HUES64 (cell line): Measurements from ENCODE around the gene ENPP4.

Experiments
- H3K27ac ChIP-seq: 2 replicates; pipeline ENCODE4 v1.7.0; 2013; ENCODE audit warnings: low read depth, low read length, inconsistent platforms
- H3K27me3 ChIP-seq: 2 replicates; pipeline ENCODE4 v1.6.1; 2013; ENCODE audit warnings: mild to moderate bottlenecking, low read length; ENCODE audit not compliant: insufficient read depth
- H3K36me3 ChIP-seq: 2 replicates; pipeline ENCODE4 v1.6.1; 2013; ENCODE audit warnings: mild to moderate bottlenecking, low read length; ENCODE audit not compliant: insufficient read depth
- H3K4me1 ChIP-seq: 2 replicates; pipeline ENCODE4 v1.6.1; 2013; ENCODE audit warnings: mild to moderate bottlenecking, low read length, moderate library complexity; ENCODE audit not compliant: insufficient read depth
- H3K4me3 ChIP-seq: 2 replicates; pipeline ENCODE4 v1.5.1; 2013; ENCODE audit warnings: mild to moderate bottlenecking, low read length, moderate library complexity
- H3K9ac ChIP-seq: 2 replicates; pipeline ENCODE4 v1.6.1; 2013; ENCODE audit warnings: mild to moderate bottlenecking, low read depth, low read length
- H3K9me3 ChIP-seq: 2 replicates; pipeline ENCODE4 v1.6.1; 2013; ENCODE audit warnings: low read depth, low read length; ENCODE audit not compliant: insufficient read depth
- WGBS: fragments of 150-250, 120-280 bp; methylation state at CpG from one replicate; pipeline ENCODE4 v1.1.7; 2013; ENCODE audit warnings: missing lambda C conversion rate; 5-methylcytosine and 5-hydroxymethylcytosine counted together

Gene ENPP4

DNA sequence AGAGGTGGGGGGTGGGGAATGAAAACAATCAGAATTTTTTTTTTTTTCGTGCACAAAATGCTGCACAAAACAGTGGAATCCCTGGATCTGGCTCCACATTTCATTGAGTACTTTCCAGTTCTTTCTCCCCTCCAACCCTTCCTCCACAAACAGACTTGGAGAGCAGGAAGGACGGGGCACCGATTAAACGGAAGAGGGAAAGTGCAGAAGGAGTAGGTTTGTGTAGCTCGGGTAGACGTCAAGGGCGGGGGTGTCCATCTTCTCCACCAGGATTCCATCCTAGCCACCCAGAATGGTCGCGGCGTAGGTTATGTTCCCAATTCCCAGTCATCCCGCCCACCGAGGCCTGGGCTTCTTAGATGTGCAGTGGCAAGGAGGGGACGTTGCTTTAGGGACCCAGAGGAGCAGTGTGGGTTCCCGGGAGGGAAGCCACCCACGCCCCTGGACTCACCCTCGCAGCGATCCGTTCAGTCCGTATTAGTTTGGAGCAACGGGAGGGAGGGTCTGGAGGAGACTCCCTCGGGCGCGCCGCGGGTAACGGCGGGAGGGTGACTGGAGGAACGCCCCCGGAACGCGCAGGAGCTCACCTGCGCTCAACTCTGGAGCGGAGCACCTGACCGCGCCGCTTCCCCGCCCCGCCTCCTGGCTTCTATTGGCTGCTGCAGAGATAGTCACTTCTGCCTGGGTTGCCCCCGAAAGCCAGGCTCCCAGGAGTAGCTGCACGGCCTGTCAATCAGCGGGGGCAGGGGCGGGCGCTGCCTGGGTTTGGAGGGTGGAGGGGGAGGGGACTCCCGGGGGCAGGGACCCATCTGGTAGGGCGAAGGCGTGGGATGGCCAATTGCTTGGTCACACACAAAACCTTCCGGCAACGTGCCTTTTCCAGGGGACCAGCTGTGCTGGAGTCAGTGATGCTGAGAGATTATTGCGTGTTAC is 40.8 kb downstream of the ENPP4 start, which contains the start of gene ENPP5:
Gene ENPP5, minus strand, starts transcription at position 624 of the 933 bp plus-strand sequence. CDS start 2,718 bp downstream, outside the sequence.
- Histone ChIP-seq H3K27ac (peak within 1 kb of the TSS; percentile 59; the same call in 1 of the 2 replicates), H3K36me3 (peaks cover 18% of the 10 kb centered on the region), H3K9me3 (no peaks in the 10 kb centered on the region), H3K4me1 (peaks cover 11% of the 10 kb centered on the region), H3K4me3 (peak within 1 kb of the TSS; percentile 90), H3K9ac (peak within 1 kb of the TSS; percentile 77), H3K27me3 (no peaks in the 10 kb centered on the region)
- under 1% methylated on average over 46 of the region's 49 CpGs for WGBS

DNA sequence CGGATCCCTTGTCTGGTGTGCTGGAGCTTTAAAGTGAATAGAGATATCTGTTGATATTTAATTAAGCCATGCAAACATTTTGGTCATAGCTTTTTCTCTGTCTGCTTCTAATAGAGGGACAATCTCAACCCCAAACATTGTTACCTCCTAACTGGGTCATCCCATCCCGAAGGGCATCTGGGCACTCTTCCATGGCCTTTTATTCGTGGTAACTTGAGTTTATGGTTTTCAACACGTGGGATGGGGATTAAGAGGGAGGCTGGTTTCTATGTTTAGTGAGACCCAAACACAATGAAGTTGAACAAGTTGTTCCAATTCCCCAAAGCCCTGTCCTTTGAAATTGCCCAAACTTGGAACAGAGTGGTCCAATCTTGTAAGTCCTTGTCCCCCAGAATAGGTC is 42.4 kb downstream of the ENPP4 start:
- H3K36me3 ChIP-seq, result peaks cover 8% of the 10 kb centered on the region; the same call in 1 of the 2 replicates
- no peak overlapping the region for H3K9ac ChIP-seq
- no peak overlapping the region for H3K27ac ChIP-seq
- WGBS, result 85% methylated on average over 4 of the region's 4 CpGs
- H3K27me3 ChIP-seq, result no peaks in the 10 kb centered on the region
- no peak overlapping the region for H3K4me3 ChIP-seq
- H3K4me1 ChIP-seq, result peaks cover 11% of the 10 kb centered on the region
- H3K9me3 ChIP-seq, result no peaks in the 10 kb centered on the region

DNA sequence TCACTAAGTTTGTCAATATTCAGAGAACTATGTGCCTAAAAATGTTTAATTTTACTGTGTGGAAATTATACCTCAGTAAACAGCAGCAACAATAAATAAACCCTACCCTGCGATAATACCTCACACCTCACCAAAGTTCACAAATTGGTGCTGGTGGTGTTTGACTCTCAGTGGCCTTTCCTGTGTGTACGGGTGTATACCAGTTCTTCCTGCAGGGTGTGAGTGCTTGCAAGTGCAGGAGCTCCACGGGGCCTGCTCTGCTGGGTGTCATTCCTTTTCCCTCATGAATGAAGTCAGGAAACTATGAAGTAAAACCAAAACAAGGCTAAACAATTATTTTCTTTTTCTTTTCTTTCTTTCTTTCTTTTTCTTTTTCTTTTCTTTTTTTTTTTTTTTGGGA is 45.1 kb downstream of the ENPP4 start:
- H3K9me3 ChIP-seq, result no peaks in the 10 kb centered on the region
- H3K36me3 ChIP-seq, result no peaks in the 10 kb centered on the region
- no peaks in the 10 kb centered on the region for H3K27me3 ChIP-seq
- 80% methylated on average over 3 of the region's 3 CpGs for WGBS
- H3K9ac ChIP-seq, result no peak overlapping the region
- no peak overlapping the region for H3K27ac ChIP-seq
- peaks cover 7% of the 10 kb centered on the region for H3K4me1 ChIP-seq
- no peak overlapping the region for H3K4me3 ChIP-seq

DNA sequence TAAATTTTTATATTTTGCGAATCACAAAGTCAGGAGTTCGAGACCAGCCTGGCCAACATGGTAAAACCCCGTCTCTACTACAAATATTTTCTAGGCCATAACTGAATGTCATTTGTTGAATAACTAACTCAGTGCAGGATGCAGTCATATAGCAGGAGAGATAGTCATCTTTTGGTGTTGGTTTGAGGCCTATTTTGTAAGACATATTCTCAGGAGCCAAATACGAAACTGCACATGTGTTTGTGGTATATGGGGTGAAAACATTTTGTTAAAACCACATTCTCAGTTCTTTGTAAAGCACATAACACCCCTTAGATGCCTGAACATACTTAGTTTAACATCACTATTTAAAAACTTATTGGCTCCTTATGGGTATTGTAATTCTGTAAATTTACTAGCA is 45.7 kb downstream of the ENPP4 start:
- H3K27me3 ChIP-seq, result no peaks in the 10 kb centered on the region
- no peaks in the 10 kb centered on the region for H3K9me3 ChIP-seq
- no peak overlapping the region for H3K9ac ChIP-seq
- WGBS, result 92% methylated on average over 4 of the region's 4 CpGs
- peaks cover 5% of the 10 kb centered on the region; the same call in 1 of the 2 replicates for H3K4me1 ChIP-seq
- no peak overlapping the region for H3K27ac ChIP-seq
- no peak overlapping the region for H3K4me3 ChIP-seq
- no peaks in the 10 kb centered on the region for H3K36me3 ChIP-seq

DNA sequence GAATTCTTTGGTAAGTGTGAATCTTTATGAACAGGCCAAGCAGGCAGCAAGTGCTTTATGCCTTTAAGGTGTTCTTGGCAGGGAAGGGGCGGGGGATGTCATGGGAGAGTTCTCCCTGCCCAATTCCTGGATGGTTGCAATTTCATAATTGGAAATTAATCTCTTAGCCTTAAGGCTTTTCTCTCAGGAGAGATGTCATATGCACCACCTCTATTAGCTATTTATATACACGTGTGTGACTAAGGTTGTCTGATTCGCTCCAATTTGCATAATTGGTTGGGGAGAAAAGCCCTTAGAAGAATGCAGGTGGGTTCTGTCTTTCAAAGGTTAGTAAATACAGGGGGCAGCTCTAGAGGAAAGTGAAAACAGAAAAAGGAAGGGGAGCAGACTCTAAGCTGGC is 46.2 kb downstream of the ENPP4 start:
- H3K4me1 ChIP-seq, result peaks cover 5% of the 10 kb centered on the region; the same call in 1 of the 2 replicates
- 70% methylated on average over 3 of the region's 3 CpGs for WGBS
- H3K27me3 ChIP-seq, result no peaks in the 10 kb centered on the region
- no peaks in the 10 kb centered on the region for H3K36me3 ChIP-seq
- H3K9me3 ChIP-seq, result no peaks in the 10 kb centered on the region
- H3K9ac ChIP-seq, result no peak overlapping the region
- no peak overlapping the region for H3K27ac ChIP-seq
- H3K4me3 ChIP-seq, result no peak overlapping the region

DNA sequence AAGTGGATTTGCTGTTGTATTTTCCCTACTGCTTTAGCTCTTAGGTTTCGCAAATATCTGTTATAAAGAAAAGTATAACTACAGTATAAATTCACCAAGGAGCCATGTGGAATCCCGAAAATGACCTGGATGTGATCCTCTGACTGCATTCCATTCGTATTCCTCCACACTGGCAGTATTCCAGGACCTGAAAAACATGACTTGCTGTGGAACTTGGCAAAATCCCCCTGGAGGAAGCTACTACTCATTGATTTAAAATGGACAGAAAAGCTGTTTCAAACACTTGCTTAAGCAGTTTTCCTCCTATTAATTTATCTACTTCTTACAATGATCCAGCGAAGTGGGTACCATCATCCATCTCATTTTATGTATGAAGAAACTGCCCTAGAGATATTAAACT is 54.3 kb downstream of the ENPP4 start:
- 85% methylated on average over 2 of the region's 4 CpGs for WGBS

DNA sequence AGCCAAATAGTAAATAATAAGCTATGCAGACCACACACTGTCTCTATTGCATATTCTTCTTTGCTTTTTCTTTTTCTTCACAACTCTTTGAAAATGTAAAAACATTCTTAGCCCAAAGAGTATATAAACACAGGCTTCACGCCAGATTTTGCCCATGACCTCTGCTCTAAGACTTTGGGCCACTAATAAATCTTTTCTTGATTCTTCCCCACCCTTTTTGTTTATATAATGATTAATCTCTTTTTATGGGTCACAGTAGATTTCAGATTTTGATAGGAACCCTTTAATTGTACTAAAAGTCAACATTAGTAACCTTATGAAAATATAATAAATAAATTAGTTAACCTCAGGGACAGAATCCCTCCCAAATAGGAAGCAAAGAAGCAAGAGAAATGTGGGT is 56.8 kb downstream of the ENPP4 start:
- Histone ChIP-seq H3K36me3 (no peaks in the 10 kb centered on the region), H3K4me3 (no peak overlapping the region), H3K9ac (no peak overlapping the region), H3K27ac (no peak overlapping the region), H3K4me1 (no peaks in the 10 kb centered on the region), H3K9me3 (no peaks in the 10 kb centered on the region), H3K27me3 (no peaks in the 10 kb centered on the region)
- WGBS, result 96% methylated on average over 1 of the region's 1 CpG

More for the DNA sequence above, 54.3 kb downstream of the ENPP4 start:
- H3K9ac ChIP-seq, result no peak overlapping the region
- no peaks in the 10 kb centered on the region for H3K27me3 ChIP-seq
- H3K9me3 ChIP-seq, result no peaks in the 10 kb centered on the region
- no peaks in the 10 kb centered on the region for H3K36me3 ChIP-seq
- no peaks in the 10 kb centered on the region for H3K4me1 ChIP-seq
- H3K27ac ChIP-seq, result no peak overlapping the region
- H3K4me3 ChIP-seq, result no peak overlapping the region

DNA sequence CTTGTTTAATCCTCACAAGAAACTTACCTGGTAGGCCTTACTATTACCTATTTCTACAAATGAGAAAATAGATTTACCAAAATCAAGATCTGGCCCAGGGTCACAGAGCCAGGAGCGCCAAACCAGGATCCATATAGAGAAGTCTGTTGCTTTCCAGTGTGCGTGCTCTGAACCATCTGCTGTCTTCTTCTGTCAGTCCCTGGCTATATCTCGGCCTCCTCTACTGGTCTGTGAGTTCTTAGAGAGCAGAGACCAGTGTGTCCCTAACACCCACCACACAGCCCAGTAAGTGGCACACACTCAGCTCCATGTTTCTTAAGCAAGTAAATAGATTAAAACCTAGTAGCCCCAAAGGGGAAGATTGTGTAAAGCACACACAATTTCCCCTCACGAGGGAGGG is 59.9 kb downstream of the ENPP4 start:
- no peak overlapping the region for H3K9ac ChIP-seq
- no peak overlapping the region for H3K4me3 ChIP-seq
- H3K36me3 ChIP-seq, result no peaks in the 10 kb centered on the region
- H3K27me3 ChIP-seq, result no peaks in the 10 kb centered on the region
- H3K27ac ChIP-seq, result no peak overlapping the region
- no peaks in the 10 kb centered on the region for H3K9me3 ChIP-seq
- H3K4me1 ChIP-seq, result no peaks in the 10 kb centered on the region
- 91% methylated on average over 4 of the region's 4 CpGs for WGBS

DNA sequence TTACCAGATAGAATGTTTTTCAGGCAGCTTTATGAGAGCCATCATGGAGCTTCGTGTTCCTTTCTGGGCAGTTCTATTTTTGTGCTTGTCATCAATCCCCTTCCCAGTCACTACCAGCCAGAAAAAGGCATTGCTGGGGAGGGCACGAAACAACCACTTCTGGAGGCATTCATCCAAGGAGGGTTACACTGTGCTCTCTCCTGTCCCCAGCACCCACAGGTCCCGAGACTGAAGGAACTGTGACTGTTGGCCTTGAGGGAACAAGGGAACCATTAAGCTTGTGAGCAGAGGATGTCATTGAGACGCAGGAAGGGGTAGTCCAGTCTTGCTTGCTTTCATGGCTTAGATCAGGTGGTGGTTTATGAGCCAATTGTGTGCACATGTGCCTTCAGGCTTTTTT is 61.1 kb downstream of the ENPP4 start:
- H3K36me3 ChIP-seq, result no peaks in the 10 kb centered on the region
- no peaks in the 10 kb centered on the region for H3K9me3 ChIP-seq
- H3K27ac ChIP-seq, result no peak overlapping the region
- 92% methylated on average over 4 of the region's 4 CpGs for WGBS
- H3K27me3 ChIP-seq, result no peaks in the 10 kb centered on the region
- H3K9ac ChIP-seq, result no peak overlapping the region
- H3K4me3 ChIP-seq, result no peak overlapping the region
- H3K4me1 ChIP-seq, result no peaks in the 10 kb centered on the region

DNA sequence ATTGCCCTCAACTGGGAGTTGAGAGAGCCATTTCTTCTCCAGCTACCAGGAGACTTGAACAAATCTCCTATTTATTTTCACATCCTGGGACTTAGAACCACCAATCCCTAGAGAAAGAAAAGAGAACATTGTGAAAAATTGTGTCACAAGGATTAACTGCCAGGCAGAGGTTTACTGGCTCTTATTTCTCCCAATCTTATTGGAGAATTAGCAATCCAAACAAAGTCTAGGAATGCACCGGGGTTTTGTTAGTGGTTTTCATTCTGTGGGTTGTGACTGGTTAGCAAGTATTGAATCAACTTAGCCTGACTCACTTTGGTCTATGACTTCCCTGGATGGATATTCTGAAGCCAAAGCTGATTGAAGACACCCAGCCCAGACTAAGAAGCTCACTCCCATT is 62.2 kb downstream of the ENPP4 start:
- Histone ChIP-seq H3K9ac (no peak overlapping the region), H3K4me3 (no peak overlapping the region), H3K9me3 (no peaks in the 10 kb centered on the region), H3K36me3 (no peaks in the 10 kb centered on the region), H3K4me1 (no peaks in the 10 kb centered on the region), H3K27me3 (no peaks in the 10 kb centered on the region), H3K27ac (no peak overlapping the region)
- no CpG with 5 or more reads among the region's 1 CpG for WGBS
